Esophagus muscularis mucosa (tissue), 4 donors: ENCODE results near the gene EBI3. TPM values are rescaled to one million over a fixed set of nuclear protein-coding genes. Genes with fewer than 3 reads are reported as not detected.
"Not testable (repeated sequence)": the region's sequence is repeated elsewhere in the genome, so short reads cannot be mapped to it uniquely, and the experiment has no call there.

ENCODE experiments used
- DNase-seq: peaks from one replicate; pipeline ENCODE4 v3.0.0-alpha.2; 2017; ENCODE audit errors: extremely low spot score
- H3K27ac ChIP-seq, 4 donors: fragments of 200-600 bp; sonication (generic); replicated peaks in 1 of 4; 1 replicate in 3 of 4; 2 replicates in 1 of 4; pipeline ENCODE4 v1.5.1; 2016 to 2019; ENCODE audit warnings: mild to moderate bottlenecking in 1 of 4
- H3K27me3 ChIP-seq, 4 donors: fragments of 200-600 bp; sonication (generic); one replicate each; pipeline versions ENCODE4 v1.5.1 to v1.6.0; 2016 to 2019
- H3K36me3 ChIP-seq, 4 donors: fragments of 200-600 bp; sonication (generic); one replicate each; pipeline ENCODE4 v1.5.1; 2016 to 2019
- H3K4me1 ChIP-seq, 4 donors: fragments of 200-600 bp; sonication (generic); one replicate each; pipeline ENCODE4 v1.5.1; 2016 to 2019
- H3K4me3 ChIP-seq, 4 donors: fragments of 200-600 bp; sonication (generic); 1 replicate in 2 of 4; 2 replicates in 2 of 4; pipeline ENCODE4 v1.5.1; 2016 to 2019; ENCODE audit warnings: mild to moderate bottlenecking in 4 of 4, moderate library complexity in 1 of 4
- H3K9me3 ChIP-seq, 4 donors: fragments of 200-600 bp; sonication (generic); 1 replicate in 3 of 4; 2 replicates in 1 of 4; pipeline ENCODE4 v1.5.1; 2016 to 2019
- EP300 ChIP-seq: sonication (generic); formaldehyde crosslinking; IDR thresholded peaks from one replicate; pipeline ENCODE4 v1.6.1; 2017; ENCODE audit warnings: antibody characterized with exemption
- POLR2A ChIP-seq: fragments of 450-650 bp; IDR thresholded peaks from one replicate; pipeline ENCODE4 v1.6.1; 2017; ENCODE audit warnings: antibody characterized with exemption, moderate library complexity, mild to moderate bottlenecking, low read depth
- POLR2AphosphoS5 ChIP-seq, 2 donors: sonication (generic); formaldehyde crosslinking; IDR thresholded peaks; one replicate each; pipeline ENCODE4 v1.6.1; 2017; ENCODE audit warnings: antibody characterized with exemption in 2 of 2
- WGBS: methylation state at CpG from one replicate; pipeline ENCODE4 v1.1.5; 2018; 5-methylcytosine and 5-hydroxymethylcytosine counted together
- intact Hi-C: fragments of 100-400 bp; cut with DNase I; formaldehyde crosslinking; loops from one replicate; pipeline ENCODE4 v1.15.1; 2023
- total RNA-seq, 4 donors: library from RNA; depleted of rRNA; stranded (reverse); fragments of >200 nt; gene quantifications; one replicate each; pipeline versions ENCODE4 v1.1.0 to v1.2.1, GENCODE V29; 2016
- TF ChIP-seq, protein P1 (sequence below), 3 experiments: fragments of 200-600 bp in 2 of 3; fragments of 450-650 bp in 1 of 3; sonication (generic) in 2 of 3; IDR thresholded peaks; one replicate each; pipeline ENCODE4 v1.5.1; 2017 to 2019; ENCODE audit warnings: antibody characterized with exemption in 3 of 3, mild to moderate bottlenecking in 2 of 3, moderate library complexity in 1 of 3

EBI3 gene
- total RNA-seq, 4 donors from 2014 or later: 1.1 to 6.6 (median 1.9) TPM

DNA sequence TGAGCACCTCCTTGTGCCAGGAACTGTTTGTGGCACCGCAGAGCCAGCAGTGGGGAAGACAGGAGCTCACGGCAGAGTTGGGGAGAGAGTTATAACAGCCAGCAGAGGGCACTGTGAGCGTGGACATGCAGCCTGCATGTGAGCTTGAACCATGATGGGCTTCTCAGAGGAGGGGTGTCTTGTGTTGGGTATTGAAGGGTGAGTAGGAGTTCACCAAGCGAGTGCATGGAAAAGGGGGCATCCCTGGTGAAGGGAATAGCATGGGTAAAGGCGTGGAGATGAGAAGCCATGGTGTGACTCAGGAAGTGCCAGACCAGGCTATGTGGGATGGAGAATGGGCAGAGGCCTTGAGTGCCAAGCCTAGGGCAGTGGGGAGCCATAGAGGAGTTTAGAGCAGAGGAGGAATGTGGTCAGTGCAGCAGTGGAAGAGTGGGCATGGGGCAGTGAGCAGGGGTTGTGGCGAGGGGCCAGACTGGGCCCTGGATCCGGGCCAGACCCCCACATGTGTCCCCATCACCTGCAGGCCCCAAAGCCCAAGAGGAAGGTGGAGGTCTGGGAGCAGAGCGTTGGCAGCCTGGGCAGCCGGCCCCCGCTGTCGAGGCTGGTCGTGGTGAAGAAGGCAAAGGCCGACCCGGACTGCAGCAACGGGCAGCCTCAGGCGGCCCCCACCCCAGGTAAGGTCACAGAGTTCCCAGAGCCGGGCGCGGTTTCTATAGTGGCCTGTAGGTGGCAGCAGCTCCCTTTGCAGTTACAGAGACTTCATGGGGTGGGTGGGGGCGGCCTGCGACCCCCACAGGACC, 38.0 kb downstream of the EBI3 start:
- Histone ChIP-seq H3K4me1 (peaks cover 0 to 6% (median 2%) of the 10 kb centered on the region in 4 donors), H3K9me3 (no peaks in the 10 kb centered on the region), H3K4me3 (no peak overlapping the region), H3K27me3 (no peaks in the 10 kb centered on the region), H3K27ac (no peak overlapping the region), H3K36me3 (peaks cover 42 to 99% (median 78%) of the 10 kb centered on the region in 4 donors)
- TF ChIP-seq, protein P1, sequence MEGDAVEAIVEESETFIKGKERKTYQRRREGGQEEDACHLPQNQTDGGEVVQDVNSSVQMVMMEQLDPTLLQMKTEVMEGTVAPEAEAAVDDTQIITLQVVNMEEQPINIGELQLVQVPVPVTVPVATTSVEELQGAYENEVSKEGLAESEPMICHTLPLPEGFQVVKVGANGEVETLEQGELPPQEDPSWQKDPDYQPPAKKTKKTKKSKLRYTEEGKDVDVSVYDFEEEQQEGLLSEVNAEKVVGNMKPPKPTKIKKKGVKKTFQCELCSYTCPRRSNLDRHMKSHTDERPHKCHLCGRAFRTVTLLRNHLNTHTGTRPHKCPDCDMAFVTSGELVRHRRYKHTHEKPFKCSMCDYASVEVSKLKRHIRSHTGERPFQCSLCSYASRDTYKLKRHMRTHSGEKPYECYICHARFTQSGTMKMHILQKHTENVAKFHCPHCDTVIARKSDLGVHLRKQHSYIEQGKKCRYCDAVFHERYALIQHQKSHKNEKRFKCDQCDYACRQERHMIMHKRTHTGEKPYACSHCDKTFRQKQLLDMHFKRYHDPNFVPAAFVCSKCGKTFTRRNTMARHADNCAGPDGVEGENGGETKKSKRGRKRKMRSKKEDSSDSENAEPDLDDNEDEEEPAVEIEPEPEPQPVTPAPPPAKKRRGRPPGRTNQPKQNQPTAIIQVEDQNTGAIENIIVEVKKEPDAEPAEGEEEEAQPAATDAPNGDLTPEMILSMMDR (IDR thresholded peaks at IDR 0.05): peak; percentile 76 to 86 (median 83)
- TF ChIP-seq POLR2AphosphoS5 (IDR thresholded peaks at IDR 0.05): no peak
- DNase-seq: no peak
- intact Hi-C loops: loop anchor here (2.0 to 5.0 kb wide), 2 partner anchors 86 to 260 kb away; no protein-coding TSS in a partner anchor
- 50% methylated on average over 20 of the region's 21 CpGs for WGBS

DNA sequence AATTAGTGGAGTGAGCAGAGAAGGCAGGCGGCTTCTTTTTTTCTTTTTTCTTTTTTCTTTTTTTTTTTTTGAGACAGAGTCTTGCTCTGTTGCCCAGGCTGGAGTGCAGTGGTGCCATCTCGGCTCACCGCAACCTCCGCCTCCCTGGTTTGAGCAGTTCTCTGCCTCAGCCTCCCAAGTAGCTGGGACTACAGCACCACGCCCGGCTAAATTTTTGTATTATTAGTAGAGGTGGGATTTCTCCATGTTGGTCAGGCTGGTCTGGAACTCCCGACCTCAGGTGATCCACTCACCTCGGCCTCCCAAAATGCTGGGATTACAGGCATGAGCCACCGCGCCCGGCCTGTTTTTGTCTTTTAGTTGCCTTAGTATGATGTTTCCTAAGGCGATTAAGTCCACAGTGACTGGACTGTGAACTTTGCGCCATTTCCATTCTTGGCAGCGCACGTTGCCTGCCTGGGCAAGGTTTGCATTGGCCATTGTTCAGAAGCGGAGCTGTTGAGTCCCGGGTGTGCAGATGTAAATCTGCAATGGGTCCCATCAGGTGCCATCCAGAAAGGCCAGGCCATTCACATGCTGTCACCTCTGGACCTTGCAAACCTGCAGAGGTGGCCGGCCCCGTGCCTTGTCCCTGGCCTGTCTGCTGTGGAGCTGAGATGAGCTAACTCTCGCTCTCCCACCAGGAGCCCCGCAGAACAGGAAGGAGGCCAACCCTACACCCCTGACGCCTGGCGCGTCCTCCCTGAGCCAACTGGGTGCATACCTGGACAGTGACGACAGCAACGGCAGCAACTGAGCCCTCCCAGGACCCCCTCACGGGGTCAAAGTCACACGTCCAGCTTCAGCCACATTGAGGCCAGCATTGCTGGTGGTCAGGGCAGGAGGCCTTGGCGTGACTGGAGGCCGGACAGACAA, 38.8 kb downstream of the EBI3 start:
- intact Hi-C loops: loop anchor here (2.0 to 5.0 kb wide), 2 partner anchors 85 to 259 kb away; no protein-coding TSS in a partner anchor
- H3K27ac ChIP-seq: no peak overlapping the region

GRCh38 chr19:4268816-4269430, 39.6 kb downstream of the EBI3 start:
- WGBS: 86% methylated on average over 11 of the region's 13 CpGs
- TF ChIP-seq POLR2AphosphoS5 (IDR thresholded peaks at IDR 0.05): no peak
- TF ChIP-seq, protein P1 (IDR thresholded peaks at IDR 0.05): no peak
- no peak for TF ChIP-seq POLR2A
- TF ChIP-seq EP300: no peak
- no peak overlapping the region for H3K27ac ChIP-seq
- intact Hi-C loops: loop anchor here (5.0 kb wide), 1 partner anchor 258 kb away; no protein-coding TSS in a partner anchor
- H3K36me3 ChIP-seq: peaks cover 29 to 87% (median 62%) of the 10 kb centered on the region in 4 donors
- no peak for DNase-seq
- no peaks in the 10 kb centered on the region for H3K9me3 ChIP-seq
- H3K4me3 ChIP-seq: no peak overlapping the region
- peaks cover 0 to 6% (median 2%) of the 10 kb centered on the region in 4 donors for H3K4me1 ChIP-seq
- no peaks in the 10 kb centered on the region for H3K27me3 ChIP-seq

More for the DNA sequence above, 38.8 kb downstream of the EBI3 start:
- no peak for TF ChIP-seq EP300
- TF ChIP-seq, protein P1 (IDR thresholded peaks at IDR 0.05): no peak
- TF ChIP-seq POLR2A: no peak
- no peak for TF ChIP-seq POLR2AphosphoS5 (IDR thresholded peaks at IDR 0.05)
- peaks cover 0 to 6% (median 2%) of the 10 kb centered on the region in 4 donors for H3K4me1 ChIP-seq
- 88% methylated on average over 15 of the region's 30 CpGs for WGBS
- H3K27me3 ChIP-seq: no peaks in the 10 kb centered on the region
- H3K9me3 ChIP-seq: no peaks in the 10 kb centered on the region
- no peak for DNase-seq
- H3K4me3 ChIP-seq: no peak overlapping the region
- H3K36me3 ChIP-seq: peaks cover 33 to 95% (median 69%) of the 10 kb centered on the region in 4 donors

DNA sequence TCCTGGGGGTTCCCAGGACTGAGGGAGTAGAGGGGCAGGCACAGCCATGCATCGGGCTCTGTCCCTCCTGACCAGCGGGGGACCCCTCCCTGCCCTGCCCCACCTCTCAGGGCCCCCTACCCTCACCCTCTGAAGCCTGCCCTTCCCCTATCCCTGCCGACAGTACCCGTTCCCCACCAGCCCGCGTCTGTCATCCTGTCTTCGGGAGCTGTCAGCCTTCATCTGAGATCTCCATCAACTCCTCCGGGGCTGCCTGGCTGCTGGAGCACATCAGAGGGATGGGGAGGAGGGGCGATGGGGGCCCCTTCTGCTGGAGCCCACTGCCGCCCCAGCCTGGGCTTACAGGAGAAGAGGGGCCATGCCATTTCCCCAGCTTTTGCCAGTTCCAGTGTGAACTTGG, 43.6 kb downstream of the EBI3 start:
- intact Hi-C loops: no loop called here
- Histone ChIP-seq H3K27ac (no peak overlapping the region), H3K36me3 (peaks cover 14 to 48% (median 27%) of the 10 kb centered on the region in 4 donors), H3K4me1 (no peaks in the 10 kb centered on the region), H3K27me3 (peaks cover 0 to 10% (median 0%) of the 10 kb centered on the region in 4 donors), H3K4me3 (no peak overlapping the region), H3K9me3 (no peaks in the 10 kb centered on the region)
- TF ChIP-seq EP300 (no peak), POLR2A (no peak), POLR2AphosphoS5 (IDR thresholded peaks at IDR 0.05) (no peak)
- TF ChIP-seq, protein P1 (IDR thresholded peaks at IDR 0.05): no peak
- 60% methylated on average over 10 of the region's 10 CpGs for WGBS
- DNase-seq: no peak

DNA sequence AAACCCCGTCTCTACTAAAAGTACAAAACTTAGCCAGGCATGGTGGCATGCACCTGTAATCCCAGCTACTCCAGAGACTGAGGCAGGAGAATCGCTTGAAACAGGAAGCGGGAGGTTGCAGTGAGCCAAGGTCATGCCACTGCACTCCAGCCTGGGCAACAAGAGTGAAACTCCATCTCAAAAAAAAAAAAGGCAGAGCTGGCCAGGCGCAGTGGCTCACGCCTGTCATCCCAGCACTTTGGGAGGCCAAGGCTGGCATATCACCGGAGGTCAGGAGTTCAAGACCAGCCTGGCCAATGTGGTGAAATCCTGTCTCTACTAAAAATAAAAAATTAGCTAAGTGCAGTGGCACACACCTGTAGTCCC, 45.0 kb downstream of the EBI3 start:
- DNase-seq, H3K4me3 ChIP-seq, H3K27ac ChIP-seq, H3K9me3 ChIP-seq, H3K4me1 ChIP-seq, intact Hi-C loops: not testable (repeated sequence)
- Histone ChIP-seq H3K27me3 (peaks cover 0 to 24% (median 10%) of the 10 kb centered on the region in 4 donors), H3K36me3 (peaks cover under 1 to 33% (median 15%) of the 10 kb centered on the region in 4 donors)
- 88% methylated on average over 6 of the region's 6 CpGs for whole genome bisulfite sequencing
